Nucleus accumbens (tissue), 56 donors: ENCODE measurements around the gene EEIG2.
A peak's percentile ranks its signal among the peaks of the same experiment; 100 is the strongest.
"Not testable (repeated sequence)": the region's sequence is repeated elsewhere in the genome, so short reads cannot be mapped to it uniquely, and the experiment has no call there.

Experiments
- DNase-seq, 56 donors: peaks; one replicate each; lab custom pipeline; 2025; lab: John Stamatoyannopoulos, UW

Gene EEIG2

DNA sequence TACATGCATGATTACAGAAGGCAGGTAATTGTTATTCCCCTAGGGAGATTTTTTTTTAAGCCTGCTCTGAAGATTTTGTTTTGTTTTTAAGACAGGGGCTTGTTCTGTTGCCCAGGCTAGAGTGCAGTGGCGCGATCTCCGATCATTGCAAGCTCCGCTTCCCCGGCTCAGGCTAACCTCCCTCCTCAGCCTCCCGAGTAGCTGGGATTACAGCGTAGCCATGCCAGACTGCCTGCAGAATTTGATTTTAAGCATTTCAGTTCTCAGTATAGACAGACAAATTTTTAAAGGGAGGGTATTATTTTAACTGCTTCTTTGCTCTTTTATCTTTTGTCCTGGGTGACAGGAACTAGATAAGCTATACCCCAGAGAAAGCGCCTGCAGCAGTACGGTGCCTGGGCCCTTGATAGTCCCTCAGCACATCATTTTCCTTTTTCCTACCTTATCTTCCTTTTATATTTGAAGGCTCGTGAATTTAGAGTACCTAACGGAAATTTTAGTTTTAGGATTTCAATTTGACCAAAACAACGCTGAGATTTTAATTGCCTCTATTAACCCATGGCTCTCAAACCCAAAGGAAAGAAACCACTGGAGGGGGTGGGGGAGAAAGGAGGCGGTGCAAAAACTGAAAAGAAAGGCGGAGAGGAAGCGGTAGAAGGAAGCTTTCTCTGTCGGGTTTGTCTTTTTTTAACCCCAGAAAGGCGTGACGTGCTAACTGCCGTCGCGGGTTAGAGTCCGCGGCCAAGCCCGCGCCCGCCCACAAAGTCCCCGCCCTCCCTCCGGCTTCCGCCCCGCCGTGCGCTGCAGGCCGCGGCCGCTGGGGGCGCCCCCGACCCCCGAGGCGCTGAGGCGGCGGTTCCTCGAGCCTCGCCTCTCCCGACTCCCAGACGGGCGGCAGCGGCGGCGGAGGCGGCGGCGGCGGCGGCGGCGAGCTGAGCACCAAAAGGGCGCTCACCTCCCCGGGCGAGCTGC, at the start of gene EEIG2:
Gene EEIG2 (plus strand): TSS at position 886 of the 972 bp plus-strand sequence. CDS start 329 bp downstream, outside the sequence.
- peak in 52 of 56 donors; percentile 6 to 85 (median 64) for DNase-seq

DNA sequence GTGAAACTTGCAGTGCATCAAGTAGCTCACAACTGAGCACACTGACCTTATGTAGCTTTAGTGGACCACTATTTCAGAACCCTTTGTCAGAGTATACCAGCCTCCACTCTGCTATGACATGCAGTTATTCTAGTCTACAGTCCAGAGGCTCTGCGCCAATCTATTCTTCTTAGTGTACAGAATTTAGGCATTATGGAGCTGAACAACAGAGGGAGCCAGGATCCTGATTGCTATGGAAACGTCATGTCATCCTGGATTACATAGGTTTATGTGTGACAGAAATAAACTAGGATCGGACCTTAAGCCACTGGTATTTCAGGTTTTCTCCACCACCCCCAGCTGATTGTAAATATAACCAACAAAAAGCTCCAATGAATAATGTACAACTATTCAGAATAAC, 48.1 kb upstream of the EEIG2 start:
- no peak for DNase-seq

DNA sequence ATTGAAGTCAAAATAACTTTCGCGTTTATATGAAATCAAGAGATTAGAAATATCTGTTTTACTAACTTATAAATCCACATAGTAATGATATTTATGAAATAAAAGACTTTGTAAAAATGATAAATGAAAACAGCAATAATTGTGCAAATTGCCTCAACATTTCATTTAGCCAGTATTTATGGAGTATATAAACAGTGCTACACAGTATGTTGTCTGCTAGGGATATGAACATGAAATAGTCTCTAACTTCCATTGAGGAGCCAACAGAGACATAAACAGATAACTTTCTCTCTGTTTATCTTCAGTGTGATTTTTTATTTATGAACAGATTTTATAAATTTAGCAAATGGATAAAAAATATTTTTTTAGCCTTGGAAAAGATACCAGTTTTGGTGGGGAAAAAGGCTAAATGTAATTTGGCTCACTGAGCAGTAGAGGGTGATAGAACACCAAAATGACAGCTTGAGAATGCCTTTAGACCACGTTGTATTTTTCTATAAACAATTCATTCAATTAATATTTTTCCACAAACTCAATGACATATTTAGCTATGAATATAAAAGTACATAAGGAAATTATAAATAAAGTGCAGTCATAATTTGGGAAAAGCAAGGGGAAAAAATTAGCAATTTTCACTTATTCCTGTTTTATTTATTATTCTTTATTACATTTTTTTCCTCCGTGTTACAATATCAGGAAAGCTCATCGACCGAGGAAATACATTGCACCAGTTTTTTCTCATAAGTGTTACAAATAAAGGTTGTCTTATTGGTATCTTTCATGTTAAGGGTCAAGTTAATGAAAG, 47.5 kb upstream of the EEIG2 start:
- no peak for DNase-seq

DNA sequence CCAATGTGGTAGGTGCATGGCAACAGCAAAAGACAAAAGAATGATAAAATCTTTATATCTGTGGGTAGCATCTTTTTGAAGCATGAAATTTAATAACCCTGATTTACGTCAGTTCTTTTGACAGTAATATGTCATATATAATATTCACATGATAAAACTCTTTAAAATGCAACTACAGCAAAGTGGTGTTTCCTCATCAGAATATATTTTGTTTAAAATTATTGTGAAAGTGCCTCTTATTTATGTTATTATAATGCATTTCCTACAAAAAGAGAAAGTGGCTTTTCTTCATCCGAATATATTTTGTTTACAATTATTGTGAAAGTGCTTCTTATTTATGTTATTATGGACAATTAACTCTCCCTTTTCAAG, 46.9 kb upstream of the EEIG2 start:
- no peak for DNase-seq

DNA sequence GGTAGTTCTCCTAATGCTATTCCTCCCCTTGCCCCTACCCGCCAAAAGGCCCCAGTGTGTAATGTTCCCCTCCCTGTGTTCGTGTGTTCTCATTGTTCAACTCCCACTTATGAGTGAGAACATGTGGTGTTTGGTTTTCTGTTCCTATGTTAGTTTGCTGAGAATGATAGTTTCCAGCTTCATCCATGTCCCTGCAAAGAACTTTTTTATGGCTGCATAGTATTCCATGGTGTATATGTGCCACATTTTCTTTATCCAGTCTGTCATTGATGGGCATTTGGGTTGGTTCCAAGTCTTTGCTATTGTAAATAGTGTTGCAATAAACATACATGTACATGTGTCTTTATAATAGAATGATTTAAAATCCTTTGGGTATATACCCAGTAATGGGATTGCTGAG, 46.0 kb upstream of the EEIG2 start:
- not testable (repeated sequence) for DNase-seq

DNA sequence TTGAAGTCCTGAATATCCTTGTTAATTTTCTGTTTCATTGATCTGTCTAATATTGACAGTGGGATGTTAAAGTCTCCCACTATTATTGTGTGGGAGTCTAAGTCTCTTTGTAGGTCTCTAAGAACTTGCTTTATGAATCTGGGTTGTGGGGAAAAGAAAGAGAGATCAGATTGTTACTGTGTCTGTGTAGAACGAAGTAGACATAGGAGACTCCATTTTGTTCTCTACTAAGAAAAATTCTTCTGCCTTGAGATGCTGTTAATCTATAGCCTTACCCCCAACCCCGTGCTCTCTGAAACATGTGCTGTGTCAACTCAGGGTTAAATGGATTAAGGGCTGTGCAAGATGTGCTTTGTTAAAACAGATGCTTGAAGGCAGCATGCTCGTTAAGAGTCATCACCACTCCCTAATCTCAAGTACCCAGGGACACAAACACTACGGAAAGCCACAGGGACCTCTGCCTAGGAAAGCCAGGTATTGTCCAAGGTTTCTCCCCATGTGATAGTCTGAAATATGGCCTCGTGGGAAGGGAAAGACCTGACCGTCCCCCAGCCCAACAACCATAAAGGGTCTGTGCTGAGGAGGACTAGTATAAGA, 42.5 kb upstream of the EEIG2 start:
- DNase-seq: not testable (repeated sequence)

DNA sequence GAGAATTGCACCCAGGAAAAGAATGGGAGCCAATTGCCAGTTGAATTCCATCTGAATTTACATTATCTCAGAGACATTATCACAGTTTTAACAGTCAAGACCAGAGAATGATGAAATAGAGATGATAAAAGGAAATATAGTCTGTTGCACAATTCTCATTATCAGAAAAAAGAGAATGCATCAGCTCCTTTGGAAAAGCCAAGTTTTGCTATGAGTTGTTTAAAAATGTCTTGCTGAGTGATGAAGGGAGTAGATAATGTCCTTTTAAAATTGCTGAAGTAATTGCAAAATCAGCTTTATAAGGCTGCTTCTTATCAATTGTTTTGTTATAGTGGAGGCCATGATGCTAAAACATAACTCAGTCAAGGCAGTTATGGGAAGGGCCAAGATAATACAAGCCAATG, 37.9 kb upstream of the EEIG2 start:
- DNase-seq: no peak

DNA sequence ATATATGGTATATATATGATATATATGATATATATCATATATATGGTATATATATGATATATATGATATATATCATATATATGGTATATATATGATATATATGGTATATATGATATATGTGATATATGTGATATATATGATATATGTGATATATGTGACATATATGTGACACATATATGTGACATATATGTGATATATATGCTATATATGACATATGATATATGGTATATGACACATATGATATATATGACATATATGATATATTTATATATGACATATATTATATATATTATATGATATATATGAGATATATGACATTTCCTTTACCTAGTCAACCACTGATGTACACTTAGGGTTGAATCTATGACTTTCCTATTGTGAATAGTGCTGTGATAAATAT, 36.1 kb upstream of the EEIG2 start:
- no peak for DNase-seq

DNA sequence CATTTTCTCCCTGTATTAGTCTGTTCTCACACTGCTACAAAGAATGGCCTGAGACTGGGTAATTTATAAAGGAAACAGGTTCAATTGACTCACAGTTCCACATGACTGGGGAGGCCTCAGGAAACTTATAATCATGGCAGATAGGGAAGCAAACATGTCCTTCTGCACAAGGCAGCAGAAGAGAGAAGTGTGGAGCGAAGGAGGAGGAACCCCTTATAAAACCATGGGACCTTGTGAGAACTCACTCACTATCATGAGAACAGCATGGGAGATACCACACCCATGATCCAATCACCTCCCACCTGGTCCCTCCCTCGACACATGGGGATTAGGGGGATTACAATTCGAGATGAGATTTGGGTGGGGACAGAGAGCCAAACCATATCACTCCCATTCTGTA, 35.2 kb upstream of the EEIG2 start:
- DNase-seq: no peak

DNA sequence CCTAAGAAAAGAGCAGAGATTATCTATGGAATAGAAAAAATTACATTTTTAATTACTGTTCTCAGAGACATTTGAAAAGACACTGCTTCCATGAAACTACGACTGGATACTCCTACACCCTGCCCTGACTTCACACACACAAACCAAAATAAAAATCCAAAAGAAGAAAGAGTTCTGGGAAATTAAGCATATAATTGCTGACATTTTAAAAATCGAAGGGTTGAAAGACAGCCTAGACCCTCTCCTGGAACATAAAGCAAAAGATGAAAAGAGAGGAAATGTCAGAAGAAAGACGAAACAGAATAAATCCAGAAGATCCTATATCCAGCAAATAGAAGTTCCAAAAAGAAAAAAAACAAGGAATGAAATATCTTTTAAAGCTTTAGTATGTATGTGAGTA, 32.8 kb upstream of the EEIG2 start:
- DNase-seq: no peak

DNA sequence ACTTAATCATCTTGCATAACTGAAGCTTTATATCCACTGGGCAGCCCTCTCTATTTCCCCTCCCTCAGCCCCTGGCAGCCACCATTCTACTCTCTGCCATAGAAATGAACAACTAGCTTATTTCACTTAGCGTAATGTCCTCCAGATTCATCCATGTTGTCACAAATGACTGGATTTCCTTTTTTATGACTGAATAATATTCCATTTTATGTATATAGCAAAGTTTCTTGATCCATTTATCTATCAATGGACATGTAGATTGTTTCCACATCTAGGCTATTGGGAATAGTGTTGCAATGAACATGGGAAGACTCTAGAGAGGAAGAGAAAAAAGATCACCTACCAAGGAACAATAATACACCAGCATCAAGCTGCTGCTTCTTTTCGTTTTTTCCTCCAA, 32.1 kb upstream of the EEIG2 start:
- no peak for DNase-seq

DNA sequence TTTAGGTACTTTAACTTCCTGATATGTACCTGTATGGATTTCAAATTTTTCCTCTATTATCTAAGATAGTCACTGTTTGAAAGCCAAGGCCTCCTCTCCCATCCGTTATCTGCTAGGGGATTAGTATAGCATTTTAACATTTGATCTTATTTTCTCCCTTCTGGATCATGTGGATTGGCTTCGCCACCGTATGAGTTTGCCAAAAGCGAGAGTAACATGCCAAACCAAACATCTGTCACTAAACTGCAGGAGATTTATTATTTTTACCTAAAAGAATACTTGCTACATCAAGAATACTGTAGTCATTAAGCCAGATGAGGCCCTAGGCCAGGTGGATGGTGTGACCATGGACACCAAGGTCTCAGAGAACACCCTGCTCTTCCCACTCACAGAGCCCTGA, 28.5 kb upstream of the EEIG2 start:
- no peak for DNase-seq

DNA sequence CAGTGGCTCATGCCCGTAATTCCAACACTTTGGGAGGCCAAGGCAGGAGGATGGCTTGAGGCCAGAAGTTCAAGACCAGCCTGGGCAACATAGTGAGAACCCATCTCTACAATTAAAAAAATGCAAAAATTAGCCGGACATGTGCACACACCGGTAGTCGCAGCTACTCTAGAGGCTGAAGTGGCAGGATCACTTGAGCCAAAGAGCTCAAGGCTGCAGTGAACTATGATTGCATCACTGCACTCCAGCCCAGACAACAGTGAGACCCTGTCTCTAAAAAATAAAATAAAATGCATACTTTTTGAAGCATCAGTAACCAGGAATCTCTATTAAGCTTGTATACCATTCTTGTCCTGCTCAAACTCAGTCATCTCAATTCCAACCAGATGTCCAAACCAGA, 27.2 kb upstream of the EEIG2 start:
- DNase-seq: no peak

DNA sequence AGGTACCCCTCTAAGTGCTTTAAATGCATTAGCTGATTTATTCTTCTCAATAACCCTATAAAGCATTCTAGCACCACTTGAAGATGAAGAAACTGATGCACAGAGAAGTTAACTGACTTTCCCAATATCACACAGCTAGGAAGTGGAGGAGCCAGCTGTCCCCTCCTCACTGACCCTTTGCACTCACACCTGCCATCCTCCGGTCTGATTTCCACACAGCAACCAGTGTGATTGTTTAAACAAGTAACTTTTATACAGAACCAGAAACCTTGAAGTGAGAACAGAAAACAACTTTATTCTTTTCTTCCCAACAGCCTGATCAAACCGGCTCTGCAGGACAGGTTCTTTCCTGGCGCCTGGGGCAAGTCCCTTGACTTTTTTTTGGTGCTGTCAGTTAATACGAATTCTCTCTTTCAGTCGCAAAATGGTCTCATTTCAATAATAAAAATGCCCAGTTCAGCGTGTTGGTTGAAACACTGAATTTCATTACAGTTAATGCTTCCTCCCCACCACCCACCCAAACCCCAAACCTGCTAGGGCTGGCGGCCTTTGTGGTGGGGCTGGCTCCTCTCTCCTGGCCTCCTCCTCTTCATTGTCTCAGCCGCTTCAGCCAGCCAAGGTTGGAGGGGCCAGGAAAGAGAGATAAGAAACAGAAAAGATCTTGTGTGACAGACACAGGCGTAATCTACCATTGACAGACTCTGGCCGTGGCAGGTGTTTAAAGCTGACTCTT, 26.4 kb upstream of the EEIG2 start:
- DNase-seq: no peak

DNA sequence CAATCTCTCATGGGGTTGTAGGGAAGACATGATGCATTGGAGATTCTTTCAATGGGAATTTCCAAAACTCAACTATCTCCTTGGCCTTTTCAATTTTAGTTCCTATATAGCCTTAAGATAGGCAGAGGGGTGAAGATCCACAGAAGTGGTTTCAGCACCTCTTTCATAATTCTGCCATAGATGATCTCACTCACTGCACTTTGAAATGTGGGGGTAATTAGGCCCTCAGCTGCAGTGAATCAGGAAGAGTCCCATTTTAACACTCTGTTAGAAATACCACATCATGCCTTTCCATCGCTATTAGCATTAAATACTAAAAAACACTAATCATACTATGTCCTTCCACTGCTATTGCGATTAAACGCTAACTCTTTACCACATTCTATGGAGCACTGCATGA, 25.1 kb upstream of the EEIG2 start:
- no peak for DNase-seq

DNA sequence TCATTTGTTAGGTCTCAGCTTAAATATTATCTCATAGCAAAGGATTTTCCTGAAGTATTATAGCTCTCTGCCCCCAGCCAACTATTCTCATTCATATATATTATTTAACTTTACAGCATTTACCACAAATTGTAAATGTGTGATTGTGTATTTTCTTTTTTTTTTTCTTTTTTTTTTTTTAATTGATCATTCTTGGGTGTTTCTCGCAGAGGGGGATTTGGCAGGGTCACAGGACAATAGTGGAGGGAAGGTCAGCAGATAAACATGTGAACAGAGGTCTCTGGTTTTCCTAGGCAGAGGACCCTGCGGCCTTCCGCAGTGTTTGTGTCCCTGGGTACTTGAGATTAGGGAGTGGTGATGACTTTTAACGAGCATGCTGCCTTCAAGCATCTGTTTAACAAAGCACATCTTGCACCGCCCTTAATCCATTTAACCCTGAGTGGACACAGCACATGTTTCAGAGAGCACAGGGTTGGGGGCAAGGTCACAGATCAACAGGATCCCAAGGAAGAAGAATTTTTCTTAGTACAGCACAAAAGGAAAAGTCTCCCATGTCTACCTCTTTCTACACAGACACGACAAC, 24.5 kb upstream of the EEIG2 start:
- DNase-seq: not testable (repeated sequence)

DNA sequence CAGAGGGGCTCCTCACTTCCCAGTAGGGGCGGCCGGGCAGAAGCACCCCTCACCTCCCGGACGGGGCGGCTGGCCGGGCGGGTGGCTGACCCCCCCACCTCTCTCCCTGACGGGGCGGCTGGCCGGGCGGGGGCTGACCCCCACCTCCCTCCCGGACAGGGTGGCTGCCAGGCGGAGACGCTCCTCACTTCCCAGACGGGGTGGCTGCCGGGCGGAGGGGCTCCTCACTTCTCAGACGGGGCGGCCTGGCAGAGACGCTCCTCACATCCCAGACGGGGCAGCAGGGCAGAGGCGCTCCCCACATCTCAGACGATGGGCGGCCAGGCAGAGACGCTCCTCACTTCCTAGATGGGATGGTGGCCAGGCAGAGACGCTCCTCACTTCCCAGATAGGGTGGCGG, 23.9 kb upstream of the EEIG2 start:
- DNase-seq: not testable (repeated sequence)

DNA sequence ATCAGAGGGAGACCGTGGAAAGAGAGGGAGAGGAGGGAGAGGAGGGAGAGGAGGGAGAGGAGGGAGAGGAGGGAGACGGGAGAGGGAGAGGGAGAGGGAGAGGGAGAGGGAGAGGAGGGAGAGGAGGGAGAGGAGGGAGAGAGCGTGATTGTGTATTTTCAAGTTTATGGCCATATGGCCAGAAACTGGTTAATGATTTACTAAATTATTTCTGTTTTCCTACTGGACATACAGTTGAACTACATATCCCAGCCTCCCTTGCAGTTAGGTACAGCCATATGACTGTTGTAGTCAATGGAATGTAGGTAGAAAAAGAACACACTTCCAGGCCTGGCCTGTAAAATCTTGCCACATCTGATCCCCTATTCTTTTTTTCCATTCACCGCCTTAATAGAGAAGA, 23.1 kb upstream of the EEIG2 start:
- not testable (repeated sequence) for DNase-seq

DNA sequence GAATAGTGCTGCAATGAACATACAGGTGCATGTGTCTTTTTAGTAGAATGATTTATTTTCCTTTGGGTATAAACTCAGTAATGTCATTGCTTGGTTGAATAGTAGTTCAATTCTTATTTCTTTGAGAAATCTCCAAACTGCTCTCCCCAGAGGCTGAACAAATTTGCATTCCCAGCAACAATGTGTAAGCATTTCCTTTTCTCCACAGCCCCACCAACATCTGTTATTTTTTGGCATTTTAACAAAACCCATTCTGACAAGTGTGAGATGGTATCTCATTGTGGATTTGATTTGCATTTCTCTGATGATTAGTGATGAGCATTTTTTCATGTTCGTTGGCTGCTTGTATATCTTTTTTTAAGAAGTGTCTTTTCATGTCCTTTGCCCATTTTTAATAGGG, 21.9 kb upstream of the EEIG2 start:
- DNase-seq: no peak

DNA sequence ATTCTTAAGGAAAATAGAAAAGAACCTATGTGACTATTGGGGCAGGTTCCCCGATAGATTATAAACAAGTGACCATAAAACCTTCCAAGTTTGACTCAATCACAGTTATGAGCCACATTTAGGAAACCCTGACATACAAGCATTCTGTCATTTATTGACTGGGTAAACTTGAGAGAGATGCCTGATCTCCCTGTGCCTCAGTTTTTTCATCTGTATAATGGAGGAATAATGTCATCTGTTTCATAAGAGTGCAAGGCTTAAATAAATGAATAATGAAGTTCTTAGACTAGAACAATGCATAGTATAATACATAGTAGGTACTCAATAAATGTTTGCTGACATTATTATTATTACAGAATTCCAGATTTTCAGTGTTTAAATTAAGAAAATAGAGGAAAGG, 18.9 kb upstream of the EEIG2 start:
- no peak for DNase-seq
